Stimulated activated CD4-positive, alpha-beta T cell treated with anti-CD3 and anti-CD28 coated beads, Interleukin-1b, Interleukin-23, amount 100 ng/mL, for 1 hour (primary cell): ENCODE results near the gene NECAP2.
"Not testable (repeated sequence)": the region's sequence is repeated elsewhere in the genome, so short reads cannot be mapped to it uniquely, and the experiment has no call there.

Source experiments
- DNase-seq, 2 donors: peaks; one replicate each; pipeline ENCODE4 v3.0.0-alpha.2; 2020; ENCODE audit warnings: low read depth in 2 of 2

NECAP2 gene

GRCh38 chr1:16459352-16459925 lies 18.9 kb downstream of the NECAP2 start:
- no peak for DNase-seq

- no peak for DNase-seq
Observed at GRCh38 chr1:16461681-16462080, 21.2 kb downstream of the NECAP2 start.

DNA sequence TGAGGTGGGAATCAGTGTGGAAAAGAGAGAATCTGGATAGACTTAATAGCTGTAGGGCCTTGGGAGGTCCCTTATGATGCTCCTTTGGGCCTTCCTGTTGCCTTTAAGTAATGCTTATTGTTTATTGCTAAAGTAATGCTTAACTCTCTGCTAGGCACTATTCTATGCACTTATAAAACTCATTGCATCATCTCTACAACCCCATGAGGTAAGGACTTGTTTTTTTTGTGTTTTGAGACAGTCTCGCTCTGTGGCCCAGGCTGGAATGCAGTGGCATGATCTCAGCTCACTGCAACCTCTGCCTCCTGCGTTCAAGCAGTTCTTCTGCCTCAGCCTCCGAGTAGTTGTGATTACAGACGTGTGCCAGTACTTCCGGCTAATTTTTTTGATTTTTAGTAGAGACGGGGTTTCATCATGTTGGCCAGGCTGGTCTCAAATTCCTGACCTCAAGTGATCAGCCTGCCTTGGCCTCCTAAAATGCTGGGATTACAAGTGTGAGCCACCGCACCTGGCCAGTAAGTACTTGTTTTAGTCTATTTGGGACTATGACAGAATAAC lies 22.3 kb downstream of the NECAP2 start:
- no peak for DNase-seq

DNA sequence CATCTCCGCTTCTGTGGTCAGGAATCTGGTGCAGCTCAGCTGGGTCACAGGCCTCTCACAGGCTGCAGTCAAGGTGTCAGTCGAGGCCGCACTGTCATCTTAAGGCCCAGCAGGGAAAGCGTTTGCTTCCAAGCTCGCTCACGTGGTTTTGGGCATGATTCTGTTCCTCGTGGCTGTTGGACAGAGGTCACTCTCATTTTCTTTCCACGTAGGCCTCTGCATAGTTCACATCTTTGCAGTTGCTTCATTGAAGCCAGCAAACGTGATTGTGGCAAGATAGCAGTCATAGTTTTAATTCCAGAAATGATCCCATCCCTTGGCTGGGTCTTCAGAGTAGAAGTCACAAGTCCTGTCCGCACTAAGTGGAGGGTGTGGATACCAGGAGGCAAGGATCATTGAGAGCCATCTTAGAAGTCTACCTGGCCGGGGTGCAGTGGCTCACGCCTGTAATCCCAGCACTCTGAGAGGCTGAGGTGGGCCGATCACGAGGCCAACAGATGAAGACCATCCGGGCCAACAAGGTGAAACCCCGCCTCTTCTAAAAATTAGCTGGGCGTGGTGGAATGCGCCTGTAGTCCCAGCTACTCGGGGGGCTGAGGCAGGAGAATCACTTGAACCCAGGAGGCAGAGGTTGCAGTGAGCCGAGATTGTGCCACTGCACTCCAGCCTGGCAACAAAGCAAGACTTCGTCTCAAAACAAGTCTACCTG lies 24.5 kb downstream of the NECAP2 start:
- no peak for DNase-seq

GRCh38 chr1:16468558-16468957 lies 28.0 kb downstream of the NECAP2 start:
- DNase-seq, result no peak

GRCh38 chr1:16474166-16474800 lies 33.8 kb downstream of the NECAP2 start:
- DNase-seq, result no peak

GRCh38 chr1:16474891-16475290 lies 34.4 kb downstream of the NECAP2 start:
- not testable (repeated sequence) for DNase-seq

- DNase-seq, result not testable (repeated sequence)
Observed at GRCh38 chr1:16475771-16476770, 35.5 kb downstream of the NECAP2 start.

GRCh38 chr1:16478091-16478490 lies 37.6 kb downstream of the NECAP2 start:
- no peak for DNase-seq

GRCh38 chr1:16483146-16483545 lies 42.6 kb downstream of the NECAP2 start:
- DNase-seq, result not testable (repeated sequence)

DNA sequence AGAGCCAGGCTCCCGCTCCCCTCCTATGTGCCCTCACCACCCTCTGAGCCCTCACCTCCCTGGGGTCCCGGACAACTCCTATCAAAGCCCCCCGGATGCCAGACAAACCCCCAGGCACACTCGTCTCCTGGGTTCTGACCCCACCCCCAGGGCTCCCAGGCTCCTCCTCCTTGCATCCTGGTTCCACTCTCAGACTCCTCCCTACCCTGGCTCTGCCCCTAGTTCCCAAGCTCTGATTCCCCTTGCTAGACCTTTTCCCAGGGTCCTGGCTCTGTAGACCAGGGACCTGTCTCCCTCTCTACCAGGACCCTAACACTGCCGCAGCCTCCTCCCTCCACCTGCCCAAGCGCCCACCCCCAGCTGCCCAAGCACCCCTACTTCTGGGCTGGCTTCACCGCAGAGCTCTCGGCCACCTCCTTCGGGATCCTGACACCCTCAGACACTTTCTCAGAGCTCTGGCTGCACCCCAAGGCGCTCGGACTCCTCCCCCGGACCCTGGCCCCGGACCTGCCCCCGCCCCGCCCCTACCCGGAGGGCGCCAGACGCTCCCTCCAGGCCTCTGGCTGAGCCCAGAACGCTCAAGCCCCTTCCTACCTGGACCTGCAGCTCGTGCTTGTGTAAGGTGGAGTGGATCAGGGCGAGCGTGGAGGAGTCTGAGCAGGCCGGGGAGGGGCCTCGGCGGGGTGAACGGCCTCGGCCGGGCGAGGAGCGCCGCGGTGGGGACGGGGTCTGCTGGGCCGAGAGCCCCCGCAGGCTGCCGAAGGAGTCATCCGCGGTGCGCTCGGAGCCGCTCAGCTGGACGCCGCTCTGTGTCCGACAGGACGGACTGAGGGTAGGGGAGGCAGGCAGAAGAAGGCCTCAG lies 43.3 kb downstream of the NECAP2 start:
- DNase-seq, result not testable (repeated sequence)

- DNase-seq, result no peak
Observed at GRCh38 chr1:16484501-16484835, 43.9 kb downstream of the NECAP2 start.

DNA sequence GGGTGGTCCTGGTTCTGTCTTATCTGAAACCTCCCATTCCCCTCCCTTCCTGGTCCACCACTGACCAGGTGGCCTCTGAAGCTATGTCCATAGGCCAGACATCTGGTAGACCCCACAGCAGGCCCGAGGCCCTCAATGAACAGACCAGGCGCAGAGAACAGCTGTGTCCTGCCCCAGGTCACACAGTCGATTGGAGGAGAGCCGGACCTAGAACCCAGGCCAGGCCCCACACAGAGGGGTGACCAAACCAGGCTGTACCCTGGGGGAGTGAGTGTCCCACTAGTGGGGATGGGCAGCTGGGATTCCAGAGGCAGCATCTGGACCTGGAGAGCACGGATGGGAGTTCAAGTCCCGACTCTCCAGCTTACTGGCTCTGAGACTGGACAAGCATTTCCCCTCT lies 44.4 kb downstream of the NECAP2 start:
- no peak for DNase-seq

- DNase-seq, result not testable (repeated sequence)
Observed at GRCh38 chr1:16486316-16486715, 45.8 kb downstream of the NECAP2 start.

- not testable (repeated sequence) for DNase-seq
Observed at GRCh38 chr1:16487011-16487410, 46.5 kb downstream of the NECAP2 start.

DNA sequence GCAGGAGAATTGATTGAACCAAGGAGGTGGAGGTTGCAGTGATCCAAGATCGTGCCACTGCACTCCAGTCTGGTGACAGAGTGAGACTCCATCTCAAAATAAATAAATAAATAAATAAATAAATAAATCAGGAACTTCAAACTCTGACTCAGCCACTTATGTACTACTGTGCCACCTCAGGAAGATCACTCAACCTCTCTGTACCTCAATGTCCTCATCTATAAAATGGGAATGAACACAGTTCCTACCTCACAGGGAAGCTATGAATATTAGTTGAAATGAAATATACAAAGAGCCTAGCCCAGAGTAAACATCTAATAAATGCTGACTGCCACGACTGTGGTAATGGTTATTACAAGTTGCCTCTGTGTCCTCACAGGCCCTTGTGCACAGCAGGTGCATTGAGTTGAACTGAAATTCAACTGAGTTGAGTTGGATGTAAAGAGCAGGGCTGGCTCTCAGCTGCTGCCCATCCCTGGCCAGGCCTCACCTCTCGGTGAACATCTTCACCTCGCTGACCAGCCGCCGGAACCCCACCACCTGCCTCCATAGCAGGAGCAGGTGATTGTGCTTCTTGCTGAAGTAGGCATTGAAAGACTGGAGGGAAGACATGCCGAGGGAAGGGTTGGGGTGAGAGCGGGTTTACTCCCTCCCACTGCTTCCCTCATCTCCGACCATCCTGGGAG lies 48.8 kb downstream of the NECAP2 start:
- DNase-seq, result not testable (repeated sequence)

DNA sequence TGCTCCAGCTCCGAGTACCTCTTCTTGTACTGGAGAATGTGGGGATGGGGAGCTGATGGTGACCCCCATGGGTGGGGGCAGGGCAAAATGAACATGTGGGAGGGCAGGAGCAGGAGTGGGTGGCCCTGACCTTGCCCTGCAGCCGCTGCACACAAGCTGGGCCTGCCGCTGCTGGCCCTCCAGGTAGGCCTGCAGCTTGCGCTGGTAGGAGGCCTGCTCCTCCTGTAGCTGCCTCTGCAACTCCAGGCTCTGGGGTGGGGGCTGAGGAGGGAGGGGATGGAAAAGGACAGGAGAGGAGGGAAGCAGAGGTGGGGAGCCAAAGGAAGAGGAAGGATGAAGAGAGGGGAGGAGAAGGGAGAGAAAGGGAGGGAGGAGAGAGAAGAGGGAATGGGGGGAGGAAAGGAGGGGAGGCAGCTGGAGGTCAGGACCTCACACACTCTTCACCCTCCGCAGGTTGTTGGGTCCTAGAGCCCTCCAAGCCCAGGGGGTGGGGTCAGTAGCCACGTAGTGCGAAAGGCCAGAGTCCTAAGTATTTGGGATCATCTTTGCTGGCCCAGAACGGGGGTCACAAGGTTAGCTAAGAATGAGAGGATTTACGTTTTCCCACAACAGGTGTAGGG lies 50.6 kb downstream of the NECAP2 start:
- no peak for DNase-seq

GRCh38 chr1:16492937-16493336 lies 52.4 kb downstream of the NECAP2 start:
- DNase-seq, result not testable (repeated sequence)

GRCh38 chr1:16493731-16494130 lies 53.2 kb downstream of the NECAP2 start:
- not testable (repeated sequence) for DNase-seq

DNA sequence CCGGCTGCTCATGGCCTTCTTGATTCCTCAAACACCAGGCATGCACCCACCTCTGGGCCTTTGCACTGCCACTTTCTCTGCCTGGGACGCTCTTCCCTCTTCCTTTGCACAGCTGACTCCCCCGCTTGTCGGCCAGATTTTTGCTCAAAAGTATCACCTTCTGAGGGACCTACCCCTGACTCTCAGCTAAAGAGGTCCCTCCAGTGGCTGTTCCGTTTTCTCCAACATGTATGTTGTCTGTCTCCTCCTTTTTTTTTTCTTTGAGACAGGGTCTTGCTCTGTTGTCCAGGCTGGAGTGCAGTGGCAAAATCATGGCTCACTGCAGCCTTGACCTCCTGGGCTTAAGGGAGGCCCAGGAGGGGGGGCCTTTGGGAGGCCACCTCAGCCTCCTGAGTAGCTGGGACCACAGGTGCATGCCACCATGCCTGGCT lies 57.0 kb downstream of the NECAP2 start:
- not testable (repeated sequence) for DNase-seq
